ENCODE data around the gene VPS51. TPM values are rescaled to one million over a fixed set of nuclear protein-coding genes. Genes with fewer than 3 reads are reported as not detected.

The VPS51 gene
- total and polyA plus RNA-seq, 2 experiments from 2014 or later: 45.3 to 450 TPM

GRCh38 chr11:65114538-65115171 lies 18.6 kb downstream of the VPS51 start:
- no peak for DNase-seq (ENCODE audit: low spot score)
- Histone ChIP-seq H3K4me1 (ENCODE audit: insufficient read depth) (peaks cover 13% of the 10 kb centered on the region), H3K4me3 (no peak overlapping the region), H2AFZ (no peak overlapping the region), H3K4me2 (no peak overlapping the region), H3K27me3 (ENCODE audit: insufficient read depth) (no peaks in the 10 kb centered on the region), H3K36me3 (ENCODE audit: insufficient read depth) (peaks cover 4% of the 10 kb centered on the region; the same call in 1 of the 2 replicates), H3K79me2 (replicated peaks; ENCODE audit: insufficient read depth) (peaks cover 9% of the 10 kb centered on the region), H3K27ac (ENCODE audit: low read depth) (no peak overlapping the region), H3F3A (replicated peaks; ENCODE audit: low read depth) (peaks cover 31% of the 10 kb centered on the region), H4K20me1 (replicated peaks; ENCODE audit: insufficient read depth) (peaks cover 5% of the 10 kb centered on the region; the same call in 1 of the 2 replicates), H3K9me2 (ENCODE audit: insufficient read depth) (no peaks in the 10 kb centered on the region)
- H3K27ac Mint-ChIP-seq: no peak overlapping the region
- H3K4me3 Mint-ChIP-seq: 0 out of 3 replicates have a peak overlapping the region, but pooled peaks have one; percentile 96
- no peak for ATAC-seq
- peaks cover 2% of the 10 kb centered on the region; the same call in 2 of the 3 replicates for H3K9me3 Mint-ChIP-seq
- TF ChIP-seq ETS1 (IDR thresholded peaks at IDR 0.05): no peak
- TF ChIP-seq REST (IDR thresholded peaks at IDR 0.05; ENCODE audit: unreplicated experiment): no peak
- TF ChIP-seq JUNB (IDR thresholded peaks at IDR 0.05; ENCODE audit: unreplicated experiment): no peak
- no peak for TF ChIP-seq ZNF331 (CRISPR knock-in tag; IDR thresholded peaks at IDR 0.05; ENCODE audit: low read depth)
- no peak for TF ChIP-seq NANOG (IDR thresholded peaks at IDR 0.05; ENCODE audit: borderline replicate concordance)
- TF ChIP-seq ZNF462 (CRISPR knock-in tag; IDR thresholded peaks at IDR 0.05): no peak
- TF ChIP-seq POLR2AphosphoS5 (IDR thresholded peaks at IDR 0.05; ENCODE audit: low read depth): no peak
- TF ChIP-seq STAT1 (IDR thresholded peaks at IDR 0.05; ENCODE audit: unreplicated experiment): no peak
- no peak for TF ChIP-seq EZH2 (IDR thresholded peaks at IDR 0.05; ENCODE audit: low read depth, unreplicated experiment)
- no peak for TF ChIP-seq CREB1 (CRISPR knock-in tag; IDR thresholded peaks at IDR 0.05; ENCODE audit: low read depth)
- no peak for TF ChIP-seq CTCF (conservative IDR thresholded peaks at IDR 0.05; ENCODE audit: low read depth in 2 of 2)
- TF ChIP-seq ZNF114 (CRISPR knock-in tag; IDR thresholded peaks at IDR 0.05): no peak
- no peak for TF ChIP-seq EZH2phosphoT487 (IDR thresholded peaks at IDR 0.05; ENCODE audit: unreplicated experiment)
- peaks cover 33% of the 10 kb centered on the region for H3K4me1 Mint-ChIP-seq
- H3K27me3 Mint-ChIP-seq (ENCODE audit: insufficient read depth, low read depth, poor library complexity): peaks cover 52% of the 10 kb centered on the region
- H3K36me3 Mint-ChIP-seq (ENCODE audit: low read depth): peaks cover 43% of the 10 kb centered on the region
